ENCODE measurements around the gene SRSF7.

The SRSF7 gene

GRCh38 chr2:38709567-38710194, 41.5 kb downstream of the SRSF7 start:
- TF ChIP-seq, protein P1, sequence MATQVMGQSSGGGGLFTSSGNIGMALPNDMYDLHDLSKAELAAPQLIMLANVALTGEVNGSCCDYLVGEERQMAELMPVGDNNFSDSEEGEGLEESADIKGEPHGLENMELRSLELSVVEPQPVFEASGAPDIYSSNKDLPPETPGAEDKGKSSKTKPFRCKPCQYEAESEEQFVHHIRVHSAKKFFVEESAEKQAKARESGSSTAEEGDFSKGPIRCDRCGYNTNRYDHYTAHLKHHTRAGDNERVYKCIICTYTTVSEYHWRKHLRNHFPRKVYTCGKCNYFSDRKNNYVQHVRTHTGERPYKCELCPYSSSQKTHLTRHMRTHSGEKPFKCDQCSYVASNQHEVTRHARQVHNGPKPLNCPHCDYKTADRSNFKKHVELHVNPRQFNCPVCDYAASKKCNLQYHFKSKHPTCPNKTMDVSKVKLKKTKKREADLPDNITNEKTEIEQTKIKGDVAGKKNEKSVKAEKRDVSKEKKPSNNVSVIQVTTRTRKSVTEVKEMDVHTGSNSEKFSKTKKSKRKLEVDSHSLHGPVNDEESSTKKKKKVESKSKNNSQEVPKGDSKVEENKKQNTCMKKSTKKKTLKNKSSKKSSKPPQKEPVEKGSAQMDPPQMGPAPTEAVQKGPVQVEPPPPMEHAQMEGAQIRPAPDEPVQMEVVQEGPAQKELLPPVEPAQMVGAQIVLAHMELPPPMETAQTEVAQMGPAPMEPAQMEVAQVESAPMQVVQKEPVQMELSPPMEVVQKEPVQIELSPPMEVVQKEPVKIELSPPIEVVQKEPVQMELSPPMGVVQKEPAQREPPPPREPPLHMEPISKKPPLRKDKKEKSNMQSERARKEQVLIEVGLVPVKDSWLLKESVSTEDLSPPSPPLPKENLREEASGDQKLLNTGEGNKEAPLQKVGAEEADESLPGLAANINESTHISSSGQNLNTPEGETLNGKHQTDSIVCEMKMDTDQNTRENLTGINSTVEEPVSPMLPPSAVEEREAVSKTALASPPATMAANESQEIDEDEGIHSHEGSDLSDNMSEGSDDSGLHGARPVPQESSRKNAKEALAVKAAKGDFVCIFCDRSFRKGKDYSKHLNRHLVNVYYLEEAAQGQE (IDR thresholded peaks at IDR 0.05; ENCODE audit: insufficient read depth in 1 of 2, low read depth in 2 of 2, low read length in 2 of 2) = no peak
- TF ChIP-seq FOXP2 (optimal IDR thresholded peaks at IDR 0.05; ENCODE audit: borderline replicate concordance, extremely low read depth, extremely low read length, insufficient read depth) (no peak), TAF1 (IDR thresholded peaks at IDR 0.05; ENCODE audit: borderline replicate concordance, insufficient read depth, low read length) (no peak), POLR2AphosphoS5 (IDR thresholded peaks at IDR 0.05; ENCODE audit: low read depth, low read length) (no peak), SIN3A (IDR thresholded peaks at IDR 0.05; ENCODE audit: borderline replicate concordance, insufficient read depth, low read length) (no peak)

- TF ChIP-seq POLR2AphosphoS5 (IDR thresholded peaks at IDR 0.05; ENCODE audit: low read depth, low read length) = no peak
- TF ChIP-seq FOXP2 (optimal IDR thresholded peaks at IDR 0.05; ENCODE audit: borderline replicate concordance, extremely low read depth, extremely low read length, insufficient read depth) = no peak
- no peak for TF ChIP-seq SIN3A (IDR thresholded peaks at IDR 0.05; ENCODE audit: borderline replicate concordance, insufficient read depth, low read length)
- TF ChIP-seq TAF1 (IDR thresholded peaks at IDR 0.05; ENCODE audit: borderline replicate concordance, insufficient read depth, low read length) = no peak
- TF ChIP-seq, protein P1 (IDR thresholded peaks at IDR 0.05; ENCODE audit: insufficient read depth in 1 of 2, low read depth in 2 of 2, low read length in 2 of 2) = no peak
These were observed 42.1 kb downstream of the SRSF7 start for GRCh38 chr2:38708900-38709566.

GRCh38 chr2:38706846-38707345, 44.3 kb downstream of the SRSF7 start:
- TF ChIP-seq FOXP2 (optimal IDR thresholded peaks at IDR 0.05; ENCODE audit: borderline replicate concordance, extremely low read depth, extremely low read length, insufficient read depth) (no peak), SIN3A (IDR thresholded peaks at IDR 0.05; ENCODE audit: borderline replicate concordance, insufficient read depth, low read length) (no peak), TAF1 (IDR thresholded peaks at IDR 0.05; ENCODE audit: borderline replicate concordance, insufficient read depth, low read length) (no peak), POLR2AphosphoS5 (IDR thresholded peaks at IDR 0.05; ENCODE audit: low read depth, low read length) (no peak)
- TF ChIP-seq, protein P1 (IDR thresholded peaks at IDR 0.05; ENCODE audit: insufficient read depth in 1 of 2, low read depth in 2 of 2, low read length in 2 of 2) = no peak

- TF ChIP-seq, protein P1 (IDR thresholded peaks at IDR 0.05; ENCODE audit: insufficient read depth in 1 of 2, low read depth in 2 of 2, low read length in 2 of 2) = no peak
- no peak for TF ChIP-seq TAF1 (IDR thresholded peaks at IDR 0.05; ENCODE audit: borderline replicate concordance, insufficient read depth, low read length)
- TF ChIP-seq SIN3A (IDR thresholded peaks at IDR 0.05; ENCODE audit: borderline replicate concordance, insufficient read depth, low read length) = no peak
- no peak for TF ChIP-seq FOXP2 (optimal IDR thresholded peaks at IDR 0.05; ENCODE audit: borderline replicate concordance, extremely low read depth, extremely low read length, insufficient read depth)
- no peak for TF ChIP-seq POLR2AphosphoS5 (IDR thresholded peaks at IDR 0.05; ENCODE audit: low read depth, low read length)
These were observed 46.5 kb downstream of the SRSF7 start for GRCh38 chr2:38704664-38705063.
